NT2/D1 (cell line): ENCODE data around the gene ZNHIT1.

ENCODE experiments used
- YY1 ChIP-seq: IDR thresholded peaks from 2 replicates; pipeline ENCODE4 v1.6.1; 2011; ENCODE audit not compliant: insufficient read length, insufficient read depth
- ZNF274 ChIP-seq: IDR thresholded peaks from 2 replicates; pipeline ENCODE4 v1.6.1; 2011; ENCODE audit warnings: mild to moderate bottlenecking, low read depth, low read length

GRCh38 chr7:101186194-101186593 lies 31.8 kb upstream of the ZNHIT1 start:
- no peak for TF ChIP-seq ZNF274
- TF ChIP-seq YY1: no peak
